NOMO-1 treated with dmso at 0.1 percent for 144 hours (cell line): ENCODE results near the gene ZNF391.
"Not testable (repeated sequence)": the region's sequence is repeated elsewhere in the genome, so short reads cannot be mapped to it uniquely, and the experiment has no call there.

Experiments used
- DNase-seq: peaks from one replicate; lab custom pipeline; 2025; ENCODE audit not compliant: unreplicated experiment; lab: John Stamatoyannopoulos, UW

The ZNF391 gene

GRCh38 chr6:27388293-27389197 lies at the start of gene ZNF391:
Gene ZNF391, plus strand, starts transcription at chr6:27388759. Its CDS starts 11,612 bp downstream, at chr6:27400371.
- peak; percentile 27 for DNase-seq

GRCh38 chr6:27352850-27353249 lies 35.7 kb upstream of the ZNF391 start:
- DNase-seq, result no peak

GRCh38 chr6:27358786-27359185 lies 29.8 kb upstream of the ZNF391 start:
- no peak for DNase-seq

GRCh38 chr6:27359231-27359630 lies 29.3 kb upstream of the ZNF391 start:
- DNase-seq, result no peak

- DNase-seq, result no peak
Measured at GRCh38 chr6:27368202-27368601, 20.4 kb upstream of the ZNF391 start.

- DNase-seq, result no peak
Measured at GRCh38 chr6:27370391-27370790, 18.2 kb upstream of the ZNF391 start.

GRCh38 chr6:27374824-27375612 lies 13.5 kb upstream of the ZNF391 start:
- no peak for DNase-seq

GRCh38 chr6:27375613-27376079 lies 12.9 kb upstream of the ZNF391 start:
- DNase-seq, result no peak

GRCh38 chr6:27378406-27378805 lies 10.2 kb upstream of the ZNF391 start:
- not testable (repeated sequence) for DNase-seq

- DNase-seq, result not testable (repeated sequence)
Measured at GRCh38 chr6:27381001-27381400, 7.6 kb upstream of the ZNF391 start.

GRCh38 chr6:27383011-27383410 lies 5.5 kb upstream of the ZNF391 start:
- no peak for DNase-seq

GRCh38 chr6:27383481-27383880 lies 5.1 kb upstream of the ZNF391 start:
- no peak for DNase-seq

- DNase-seq, result no peak
Measured at GRCh38 chr6:27392623-27393022, 4.1 kb downstream of the ZNF391 start.

GRCh38 chr6:27394073-27394472 lies 5.5 kb downstream of the ZNF391 start:
- DNase-seq, result no peak

- DNase-seq, result no peak
Measured at GRCh38 chr6:27400877-27401642, 12.5 kb downstream of the ZNF391 start.

- DNase-seq, result no peak
Measured at GRCh38 chr6:27406085-27406484, 17.5 kb downstream of the ZNF391 start.

GRCh38 chr6:27407153-27407814 lies 18.7 kb downstream of the ZNF391 start:
- DNase-seq, result no peak

GRCh38 chr6:27414300-27414699 lies 25.7 kb downstream of the ZNF391 start:
- DNase-seq, result no peak

GRCh38 chr6:27414996-27415395 lies 26.4 kb downstream of the ZNF391 start:
- DNase-seq, result no peak

- DNase-seq, result no peak
Measured at GRCh38 chr6:27415898-27416297, 27.3 kb downstream of the ZNF391 start.

GRCh38 chr6:27419363-27419762 lies 30.8 kb downstream of the ZNF391 start:
- DNase-seq, result no peak
